Heart left ventricle (tissue), 13 donors: ENCODE measurements around the gene TMEM163.

Experiments
- POLR2A ChIP-seq, 2 donors: fragments of 450-650 bp; IDR thresholded peaks; one replicate each; pipeline ENCODE4 v1.6.1; 2017; ENCODE audit warnings: antibody characterized with exemption in 2 of 2, mild to moderate bottlenecking in 2 of 2, moderate library complexity in 2 of 2
- TF ChIP-seq, protein P1 (sequence below), 12 donors: fragments of 200-600 bp; sonication (generic) in 4 of 12; IDR thresholded peaks; one replicate each; pipeline versions ENCODE4 v1.5.0 to v1.8.0; 2018 to 2022; ENCODE audit warnings: antibody characterized with exemption in 12 of 12, mild to moderate bottlenecking in 5 of 12
- donor health status: ischemic (EF 13 %, LVEDD 7.1; RV severe dilation, severe dysfunction).
- donor health status: DM: no; HTN: yes; CAD: no.
- donor health status: DM: no; HTN: no; CAD: no.
- donor health status: ischemic (EF 25% LVEDD 6.9; RV normal size, moderate dysfunction).
- donor health status: ischemic (EF 25% LVEDD 5.7; RV mildly dilated, moderate dysfunction).
- donor health status: ischemic (EF 35%, LVEDD 5.7; RV mildly dilated, moderate dysfunction).
- donor health status: nonischemic (EF 11% LVEDD 7.7; RV severe dilation, severe dysfunction).
- donor health status: DM: yes; HTN: yes; CAD: no.
- donor health status: PGD.
- donor health status: ischemic (EF 29% LVEDD 5.4; RV normal size, mild dysfunction).
- donor health status: nonischemic (EF 23%, LVEDD 6.1; RV moderate dilation, normal function).

DNA sequence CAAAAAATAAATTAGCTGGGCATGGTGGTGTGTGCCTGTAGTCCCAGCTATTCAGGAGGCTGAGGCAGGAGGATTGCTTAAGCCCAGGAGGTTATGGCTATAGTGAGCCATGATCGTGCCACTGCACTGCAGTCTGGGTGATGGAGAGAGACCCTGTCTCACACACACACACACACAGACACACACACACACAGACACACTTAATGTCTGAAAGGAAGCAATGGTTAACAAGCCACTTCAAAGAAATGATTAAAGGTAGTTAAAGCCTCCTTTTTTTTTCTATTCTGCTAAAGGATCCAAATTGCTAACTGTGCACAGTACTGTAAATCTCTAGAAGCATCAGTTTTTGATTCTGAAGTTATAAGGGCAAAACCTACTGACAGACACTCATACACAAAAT is 211.1 kb downstream of the TMEM163 start:
- TF ChIP-seq, protein P1, sequence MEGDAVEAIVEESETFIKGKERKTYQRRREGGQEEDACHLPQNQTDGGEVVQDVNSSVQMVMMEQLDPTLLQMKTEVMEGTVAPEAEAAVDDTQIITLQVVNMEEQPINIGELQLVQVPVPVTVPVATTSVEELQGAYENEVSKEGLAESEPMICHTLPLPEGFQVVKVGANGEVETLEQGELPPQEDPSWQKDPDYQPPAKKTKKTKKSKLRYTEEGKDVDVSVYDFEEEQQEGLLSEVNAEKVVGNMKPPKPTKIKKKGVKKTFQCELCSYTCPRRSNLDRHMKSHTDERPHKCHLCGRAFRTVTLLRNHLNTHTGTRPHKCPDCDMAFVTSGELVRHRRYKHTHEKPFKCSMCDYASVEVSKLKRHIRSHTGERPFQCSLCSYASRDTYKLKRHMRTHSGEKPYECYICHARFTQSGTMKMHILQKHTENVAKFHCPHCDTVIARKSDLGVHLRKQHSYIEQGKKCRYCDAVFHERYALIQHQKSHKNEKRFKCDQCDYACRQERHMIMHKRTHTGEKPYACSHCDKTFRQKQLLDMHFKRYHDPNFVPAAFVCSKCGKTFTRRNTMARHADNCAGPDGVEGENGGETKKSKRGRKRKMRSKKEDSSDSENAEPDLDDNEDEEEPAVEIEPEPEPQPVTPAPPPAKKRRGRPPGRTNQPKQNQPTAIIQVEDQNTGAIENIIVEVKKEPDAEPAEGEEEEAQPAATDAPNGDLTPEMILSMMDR (IDR thresholded peaks at IDR 0.05) = no peak
- TF ChIP-seq POLR2A (IDR thresholded peaks at IDR 0.05) = no peak
